ENCODE measurements around the gene ICOS.

- no peak for TF ChIP-seq CTCF (conservative IDR thresholded peaks at IDR 0.05; ENCODE audit: low read depth, low read length)
- no peak for TF ChIP-seq BHLHE40 (IDR thresholded peaks at IDR 0.05; ENCODE audit: low read depth, low read length)
- no peak for TF ChIP-seq RAD21 (IDR thresholded peaks at IDR 0.05; ENCODE audit: low read length)
- no peak for TF ChIP-seq POLR2A (IDR thresholded peaks at IDR 0.05; ENCODE audit: low read depth, low read length)
- no peak for TF ChIP-seq MXI1 (IDR thresholded peaks at IDR 0.05; ENCODE audit: borderline replicate concordance, low read depth, low read length)
- TF ChIP-seq ELK1 (IDR thresholded peaks at IDR 0.05; ENCODE audit: borderline replicate concordance, low read depth, low read length): no peak
- TF ChIP-seq CEBPB (IDR thresholded peaks at IDR 0.05; ENCODE audit: low read depth, low read length): no peak
- no peak for TF ChIP-seq CHD1 (IDR thresholded peaks at IDR 0.05; ENCODE audit: low read depth, low read length)
- TF ChIP-seq MAFK (IDR thresholded peaks at IDR 0.05; ENCODE audit: low read depth, low read length): no peak
- no peak for TF ChIP-seq SMC3 (IDR thresholded peaks at IDR 0.05; ENCODE audit: low read depth, low read length)
- no peak for TF ChIP-seq RCOR1 (IDR thresholded peaks at IDR 0.05; ENCODE audit: insufficient replicate concordance, low read length)
Observed at GRCh38 chr2:203909974-203910373, 26.6 kb upstream of the ICOS start.

All from IMR-90 (cell line).